Nephron (organoid): ENCODE data around the gene RNU5B-1.
"Not testable (repeated sequence)": the region's sequence is repeated elsewhere in the genome, so short reads cannot be mapped to it uniquely, and the experiment has no call there.

Experiments
- H3K27ac Mint-ChIP-seq, 3 experiments: 2 replicates each; pipeline ENCODE4 v1.8.0; 2020; ENCODE audit warnings: mixed read lengths in 3 of 3, mild to moderate bottlenecking in 2 of 3, moderate library complexity in 1 of 3
- H3K27me3 Mint-ChIP-seq: 2 replicates; pipeline ENCODE4 v1.8.0; 2021; ENCODE audit warnings: low read depth, mild to moderate bottlenecking, moderate library complexity, mixed read lengths
- H3K36me3 Mint-ChIP-seq: 2 replicates; pipeline ENCODE4 v1.8.0; 2020; ENCODE audit warnings: low read depth, mixed read lengths
- H3K4me1 Mint-ChIP-seq: 2 replicates; pipeline ENCODE4 v1.8.0; 2020; ENCODE audit warnings: mixed read lengths
- H3K4me3 Mint-ChIP-seq, 3 experiments: 2 replicates each; pipeline ENCODE4 v1.8.0; 2020; ENCODE audit warnings: mild to moderate bottlenecking in 3 of 3, mixed read lengths in 3 of 3, moderate library complexity in 2 of 3
- H3K9me3 Mint-ChIP-seq: 2 replicates; pipeline ENCODE4 v1.8.0; 2020; ENCODE audit warnings: mixed read lengths
- TF ChIP-seq, protein P1 (sequence below), 3 experiments: fragments of 200-600 bp; sonication (generic); IDR thresholded peaks; one replicate each; pipeline ENCODE4 v1.5.0; 2021; ENCODE audit warnings: antibody characterized with exemption in 3 of 3; ENCODE audit not compliant: unreplicated experiment in 3 of 3

Gene RNU5B-1

DNA sequence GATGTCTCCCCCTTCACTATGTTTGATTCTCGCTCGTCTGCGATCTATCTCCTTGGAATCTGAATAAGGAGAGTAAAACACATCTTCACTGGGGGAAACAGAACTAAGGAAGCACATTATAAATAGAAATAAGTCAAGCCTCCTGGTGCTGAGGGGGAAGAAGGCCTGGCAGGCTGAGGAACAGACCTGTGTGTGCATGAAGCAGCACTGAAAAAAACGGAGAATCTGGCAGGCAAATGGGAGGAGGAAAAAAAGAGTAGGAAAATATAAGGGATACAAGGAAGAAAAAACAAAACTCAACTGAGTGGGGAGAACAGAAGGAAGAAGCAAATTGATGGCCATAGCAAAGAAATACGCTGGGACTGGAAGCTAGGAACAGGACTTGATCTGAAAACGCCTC lies 43.5 kb upstream of the RNU5B-1 start:
- peaks cover 46% of the 10 kb centered on the region for H3K4me1 Mint-ChIP-seq
- H3K27me3 Mint-ChIP-seq: no peaks in the 10 kb centered on the region
- H3K4me3 Mint-ChIP-seq: no peak overlapping the region
- no peaks in the 10 kb centered on the region for H3K9me3 Mint-ChIP-seq
- H3K27ac Mint-ChIP-seq: peak overlapping the region in 1 of 3 experiments; percentile 98
- TF ChIP-seq, protein P1, sequence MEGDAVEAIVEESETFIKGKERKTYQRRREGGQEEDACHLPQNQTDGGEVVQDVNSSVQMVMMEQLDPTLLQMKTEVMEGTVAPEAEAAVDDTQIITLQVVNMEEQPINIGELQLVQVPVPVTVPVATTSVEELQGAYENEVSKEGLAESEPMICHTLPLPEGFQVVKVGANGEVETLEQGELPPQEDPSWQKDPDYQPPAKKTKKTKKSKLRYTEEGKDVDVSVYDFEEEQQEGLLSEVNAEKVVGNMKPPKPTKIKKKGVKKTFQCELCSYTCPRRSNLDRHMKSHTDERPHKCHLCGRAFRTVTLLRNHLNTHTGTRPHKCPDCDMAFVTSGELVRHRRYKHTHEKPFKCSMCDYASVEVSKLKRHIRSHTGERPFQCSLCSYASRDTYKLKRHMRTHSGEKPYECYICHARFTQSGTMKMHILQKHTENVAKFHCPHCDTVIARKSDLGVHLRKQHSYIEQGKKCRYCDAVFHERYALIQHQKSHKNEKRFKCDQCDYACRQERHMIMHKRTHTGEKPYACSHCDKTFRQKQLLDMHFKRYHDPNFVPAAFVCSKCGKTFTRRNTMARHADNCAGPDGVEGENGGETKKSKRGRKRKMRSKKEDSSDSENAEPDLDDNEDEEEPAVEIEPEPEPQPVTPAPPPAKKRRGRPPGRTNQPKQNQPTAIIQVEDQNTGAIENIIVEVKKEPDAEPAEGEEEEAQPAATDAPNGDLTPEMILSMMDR (IDR thresholded peaks at IDR 0.05; ENCODE audit: unreplicated experiment in 3 of 3): no peak
- peaks cover 57% of the 10 kb centered on the region for H3K36me3 Mint-ChIP-seq

DNA sequence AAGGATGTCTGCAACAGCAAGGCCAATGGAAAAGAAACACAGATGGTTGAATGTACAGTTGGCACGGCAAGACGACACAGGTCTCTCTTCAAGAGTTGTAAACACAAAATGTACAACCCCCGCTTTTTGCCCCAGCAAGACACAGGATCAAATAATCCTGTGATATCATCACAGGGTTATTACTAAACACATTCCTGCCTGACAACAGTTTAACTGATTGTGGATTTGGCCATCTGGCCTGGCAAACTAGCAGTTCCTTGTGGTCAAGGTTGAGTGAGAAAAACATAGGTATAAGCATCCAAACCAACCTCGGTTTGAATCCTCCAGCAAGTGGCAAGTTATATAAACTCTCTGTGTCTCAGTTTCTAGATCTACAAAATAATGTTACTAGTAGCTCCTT lies 41.2 kb upstream of the RNU5B-1 start:
- TF ChIP-seq, protein P1 (IDR thresholded peaks at IDR 0.05; ENCODE audit: unreplicated experiment in 3 of 3): no peak
- Mint-ChIP-seq H3K27ac (no peak overlapping the region), H3K4me3 (no peak overlapping the region), H3K27me3 (no peaks in the 10 kb centered on the region), H3K36me3 (peaks cover 51% of the 10 kb centered on the region), H3K9me3 (no peaks in the 10 kb centered on the region), H3K4me1 (peaks cover 30% of the 10 kb centered on the region)

DNA sequence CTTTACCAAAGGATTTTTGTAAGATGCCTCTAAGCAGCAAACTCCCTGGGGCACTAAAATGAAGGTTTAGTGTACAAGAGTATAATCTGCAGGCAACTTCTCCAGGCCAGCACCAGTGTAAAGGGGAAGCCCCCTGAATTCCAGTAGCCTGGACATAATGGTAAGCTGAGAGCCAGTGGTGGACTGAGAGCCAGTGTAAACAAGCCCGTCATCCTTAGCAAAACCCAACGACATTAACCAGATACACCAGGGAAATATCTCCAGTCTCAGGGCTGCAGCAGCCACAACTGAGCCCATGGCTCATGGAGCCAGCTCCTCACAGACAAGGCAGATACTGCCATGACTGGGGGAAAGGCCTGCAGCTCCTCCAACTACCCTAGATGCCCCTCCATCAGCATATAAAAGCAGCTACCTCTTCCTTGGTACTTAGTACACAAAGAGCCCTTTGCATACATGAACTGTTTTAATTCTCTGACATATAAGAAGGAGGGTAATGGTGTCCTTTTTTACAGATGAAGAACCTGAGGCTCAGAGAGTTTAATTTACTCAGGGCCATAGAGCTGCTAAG lies 39.5 kb upstream of the RNU5B-1 start:
- TF ChIP-seq, protein P1 (IDR thresholded peaks at IDR 0.05; ENCODE audit: unreplicated experiment in 3 of 3): no peak
- Mint-ChIP-seq H3K9me3 (no peaks in the 10 kb centered on the region), H3K27ac (peak overlapping the region in 1 of 3 experiments; percentile 22), H3K4me3 (no peak overlapping the region), H3K4me1 (peaks cover 14% of the 10 kb centered on the region), H3K27me3 (no peaks in the 10 kb centered on the region), H3K36me3 (peaks cover 40% of the 10 kb centered on the region)

DNA sequence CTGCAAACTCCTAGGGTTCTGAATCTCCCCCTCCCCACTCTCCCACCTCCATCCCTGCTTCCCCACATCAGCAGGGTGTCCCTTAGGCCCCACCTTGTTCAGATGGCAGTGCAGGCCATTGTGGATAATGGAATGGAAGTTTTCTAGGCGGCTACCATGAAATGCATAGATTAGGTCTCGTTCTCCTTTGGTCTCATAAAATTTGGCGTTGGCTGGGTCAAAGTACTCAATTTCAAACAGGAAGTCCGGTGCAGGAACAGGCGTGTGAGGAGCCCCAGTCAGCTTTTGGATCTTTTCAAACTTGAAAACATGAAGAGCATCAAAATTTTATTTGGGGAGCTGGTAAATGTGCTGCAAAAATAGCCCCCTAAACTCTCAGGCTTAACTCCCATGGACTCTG lies 38.0 kb upstream of the RNU5B-1 start:
- no peak overlapping the region for H3K27ac Mint-ChIP-seq
- no peak overlapping the region for H3K4me3 Mint-ChIP-seq
- no peaks in the 10 kb centered on the region for H3K9me3 Mint-ChIP-seq
- TF ChIP-seq, protein P1 (IDR thresholded peaks at IDR 0.05; ENCODE audit: unreplicated experiment in 3 of 3): no peak
- H3K36me3 Mint-ChIP-seq: peaks cover 30% of the 10 kb centered on the region
- H3K27me3 Mint-ChIP-seq: no peaks in the 10 kb centered on the region
- no peaks in the 10 kb centered on the region for H3K4me1 Mint-ChIP-seq

DNA sequence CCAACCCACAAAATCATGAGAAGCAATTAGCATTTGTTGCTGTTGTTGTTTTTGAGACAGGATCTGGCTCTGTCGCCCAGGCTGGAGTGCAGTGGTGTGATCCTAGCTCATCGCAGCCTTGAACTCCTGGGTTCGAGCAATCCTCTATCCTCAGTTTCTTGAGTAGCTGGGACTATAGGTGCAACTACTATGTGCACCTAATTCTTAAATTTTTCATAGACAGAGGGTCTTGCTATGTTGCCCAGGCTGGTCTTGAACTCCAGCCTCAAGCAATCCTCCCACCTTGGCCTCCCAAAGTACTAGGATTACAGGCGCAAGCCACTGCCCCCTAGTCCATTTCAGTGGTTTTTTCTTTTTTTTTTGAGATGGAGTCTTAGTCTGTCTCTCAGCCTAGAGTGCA lies 36.1 kb upstream of the RNU5B-1 start:
- Mint-ChIP-seq H3K4me3 (no peak overlapping the region), H3K4me1 (no peaks in the 10 kb centered on the region), H3K27me3 (no peaks in the 10 kb centered on the region), H3K27ac (no peak overlapping the region), H3K36me3 (peaks cover 18% of the 10 kb centered on the region), H3K9me3 (no peaks in the 10 kb centered on the region)
- TF ChIP-seq, protein P1 (IDR thresholded peaks at IDR 0.05; ENCODE audit: unreplicated experiment in 3 of 3): no peak

DNA sequence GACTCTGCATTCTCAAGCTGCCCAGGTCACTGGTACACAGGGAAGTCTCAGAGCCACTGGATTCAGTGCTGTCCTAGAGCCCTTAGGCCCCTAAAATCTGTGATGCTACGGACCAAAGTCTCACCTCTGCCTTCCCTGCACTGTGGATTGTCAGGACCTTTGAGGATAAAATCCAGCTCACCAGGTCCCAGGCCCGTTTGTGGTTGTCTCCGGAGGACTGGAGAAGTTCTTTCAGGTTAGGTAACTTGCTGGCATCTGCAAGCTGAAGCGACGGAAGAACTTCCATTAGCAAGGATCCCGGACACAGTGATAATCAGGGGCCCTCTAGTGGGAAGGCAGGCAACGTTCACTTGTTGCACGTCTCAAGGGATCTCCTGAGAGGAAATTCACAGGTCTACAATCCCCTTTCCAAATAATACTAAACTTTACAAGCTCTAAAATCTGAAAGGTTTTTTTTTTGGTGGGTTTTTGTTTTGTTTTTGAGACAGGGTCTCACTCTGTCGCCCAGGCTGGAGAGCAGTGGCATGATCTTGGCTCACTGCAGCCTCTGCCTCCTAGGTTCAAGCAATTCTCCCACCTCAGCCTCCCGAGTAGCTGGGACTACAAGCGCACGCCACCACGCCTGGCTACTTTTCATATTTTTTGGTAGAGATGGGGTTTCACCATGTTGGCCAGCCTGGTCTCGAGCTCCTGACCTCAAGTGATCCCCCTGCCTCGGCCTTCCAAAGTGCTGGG lies 33.5 kb upstream of the RNU5B-1 start:
- not testable (repeated sequence) for H3K27ac Mint-ChIP-seq, H3K9me3 Mint-ChIP-seq, H3K4me1 Mint-ChIP-seq, H3K4me3 Mint-ChIP-seq, H3K27me3 Mint-ChIP-seq
- TF ChIP-seq, protein P1 (IDR thresholded peaks at IDR 0.05; ENCODE audit: unreplicated experiment in 3 of 3): peak; percentile 80 to 81 (median 81)
- H3K36me3 Mint-ChIP-seq: peaks cover 22% of the 10 kb centered on the region
